K562 (cell line): Measurements from ENCODE around the gene TIMP3. TPM values are rescaled to one million over a fixed set of nuclear protein-coding genes. Genes with fewer than 3 reads are reported as not detected.
A peak's percentile ranks its signal among the peaks of the same experiment; 100 is the strongest.

Experiments used
- ATAC-seq: fragments of 200-7000 bp; cut with Tn5 transposase; 3 replicates; pipeline ENCODE4 v1.9.1; 2020; ENCODE audit warnings: moderate library complexity
- BruUV-seq: library from RNA; stranded (reverse); fragments of 400-500 nt; replicated peaks from 2 replicates; lab custom pipeline; 2021; lab: Mats Ljungman, UMichigan
- CTCF ChIA-PET: fragments of 300-600 bp; formaldehyde crosslinking; extraction: SDS; loops from one replicate; lab custom pipeline; 2021; ENCODE audit warnings: low intra/inter-chr PET ratio; lab: Yijun Ruan, JAX
- POLR2A ChIA-PET: fragments of 300-600, 350-650 bp; sonication (Branson Sonifier 250); formaldehyde crosslinking; extraction: SDS; loops from one replicate; lab custom pipeline; 2021; ENCODE audit warnings: antibody characterized with exemption, inconsistent platforms; lab: Yijun Ruan, JAX
- DNase-seq, 4 experiments: peaks; one replicate each; pipeline versions ENCODE4 v3.0.0 to v3.0.0-alpha.2; 2011 to 2018; ENCODE audit warnings: low spot score in 3 of 4, mixed read lengths in 3 of 4; ENCODE audit errors: extremely low read depth in 1 of 4
- FAIRE-seq: peaks from 2 replicates; lab custom pipeline; 2011; peaks lifted over from hg19 to GRCh38; lab: Jason Lieb, UNC
- H2AFZ ChIP-seq: 2 replicates; pipeline ENCODE4 v1.6.0; 2011; ENCODE audit warnings: low read depth, low read length, control low read depth, inconsistent platforms
- H3K27ac ChIP-seq: fragments of 200-600 bp; 3 replicates; pipeline ENCODE4 v1.8.0; 2011; ENCODE audit warnings: low read depth, mild to moderate bottlenecking, control low read depth, inconsistent platforms, low read length, moderate library complexity, mixed read lengths; ENCODE audit errors: extremely low read depth
- H3K27me3 ChIP-seq, 2 experiments: fragments of 300-600 bp in 1 of 2; 2 replicates in 1 of 2; 3 replicates in 1 of 2; pipeline versions ENCODE4 v1.6.0 to v1.8.0; 2011; ENCODE audit warnings: inconsistent platforms in 2 of 2, low read length in 2 of 2, mild to moderate bottlenecking in 1 of 2, mixed read lengths in 1 of 2, moderate library complexity in 1 of 2; ENCODE audit not compliant: control insufficient read depth in 2 of 2, insufficient read depth in 2 of 2
- H3K36me3 ChIP-seq: fragments of 300-600 bp; 3 replicates; pipeline ENCODE4 v1.8.0; 2011; ENCODE audit warnings: mild to moderate bottlenecking, low read length, inconsistent platforms; ENCODE audit not compliant: control insufficient read depth, insufficient read depth
- H3K4me1 ChIP-seq, 2 experiments: fragments of 200-600 bp in 1 of 2; replicated peaks in 1 of 2; 2 replicates in 1 of 2; 3 replicates in 1 of 2; pipeline versions ENCODE4 v1.5.1 to v1.8.0; 2011; ENCODE audit warnings: inconsistent platforms in 2 of 2, low read length in 2 of 2, mild to moderate bottlenecking in 1 of 2, mixed read lengths in 1 of 2, moderate library complexity in 1 of 2; ENCODE audit not compliant: control insufficient read depth in 2 of 2, insufficient read depth in 2 of 2
- H3K4me2 ChIP-seq: 2 replicates; pipeline ENCODE4 v1.6.1; 2011; ENCODE audit warnings: low read length, control low read depth, inconsistent platforms, mixed read lengths; ENCODE audit not compliant: insufficient read depth
- H3K4me3 ChIP-seq: fragments of 200-600 bp; sonication (generic), shearing (Covaris generic); 2 replicates; pipeline ENCODE4 v1.5.1; 2016; ENCODE audit warnings: control low read depth, inconsistent platforms
- H3K79me2 ChIP-seq: fragments of 200-600 bp; 3 replicates; pipeline ENCODE4 v1.8.0; 2011; ENCODE audit warnings: low read length, inconsistent platforms; ENCODE audit not compliant: control insufficient read depth, insufficient read depth
- H3K9ac ChIP-seq, 2 experiments: 2 replicates each; pipeline versions ENCODE4 v1.6.0 to v1.6.1; 2011; ENCODE audit warnings: low read depth in 2 of 2, low read length in 2 of 2, control low read depth in 1 of 2, inconsistent platforms in 1 of 2, mild to moderate bottlenecking in 1 of 2, mixed read lengths in 1 of 2; ENCODE audit not compliant: insufficient read depth in 1 of 2
- H3K9me1 ChIP-seq: one replicate; pipeline ENCODE4 v1.6.0; 2011; ENCODE audit warnings: inconsistent platforms, mild to moderate bottlenecking, low read length, moderate library complexity; ENCODE audit not compliant: control insufficient read depth, insufficient read depth
- H3K9me3 ChIP-seq: replicated peaks from 2 replicates; pipeline ENCODE4 v1.5.1; 2011; ENCODE audit warnings: low read depth, low read length, inconsistent platforms; ENCODE audit not compliant: control insufficient read depth, insufficient read depth
- H4K20me1 ChIP-seq: replicated peaks from 2 replicates; pipeline ENCODE4 v1.6.1; 2011; ENCODE audit warnings: low read length, inconsistent platforms, mixed read lengths; ENCODE audit not compliant: control insufficient read depth, insufficient read depth
- RFX1 ChIP-seq: fragments of 450-650 bp; IDR thresholded peaks from 2 replicates; pipeline ENCODE4 v1.6.1; 2016; ENCODE audit warnings: mild to moderate bottlenecking, moderate library complexity
- SLC30A9 ChIP-seq: fragments of 250-450 bp; sonication (Bioruptor Pico); IDR thresholded peaks from 2 replicates; pipeline ENCODE4 v1.8.0; 2022; ENCODE audit warnings: mild to moderate bottlenecking, moderate library complexity
- ZNF512 ChIP-seq: IDR thresholded peaks from 2 replicates; pipeline ENCODE4 v1.6.1; 2016; ENCODE audit warnings: missing genetic modification characterization, missing compliant biosample characterization
- WGBS: fragments of 100-300 bp; shearing (Covaris generic); methylation state at CpG from one replicate; pipeline ENCODE4 v1.1.6; 2016; ENCODE audit warnings: low coverage, mixed read lengths; ENCODE audit not compliant: insufficient coverage; ENCODE audit errors: missing lambda C conversion rate; 5-methylcytosine and 5-hydroxymethylcytosine counted together
- in situ Hi-C: fragments of 300-500 bp; cut with MboI; formaldehyde crosslinking; loops from 4 replicates; pipeline ENCODE4 v1.15.0; 2018; ENCODE audit warnings: inconsistent platforms, mixed read lengths
- intact Hi-C: fragments of 100-400 bp; cut with micrococcal nuclease; formaldehyde crosslinking; loops from 2 replicates; pipeline ENCODE4 v1.14.2; 2022
- polyA plus RNA-seq, 8 experiments: library from polyadenylated mRNA; depleted of rRNA in 4 of 8; stranded (reverse) in 5 of 8; unstranded in 3 of 8; fragments of >200 nt; fragmentation: Nextera tagmentation in 2 of 8; fragmentation: Illumina TruSeq in 1 of 8; extraction: Ambion mirVana in 2 of 8; extraction: Trizol in 1 of 8; gene quantifications; 2 replicates each; pipeline versions ENCODE4 v1.2.1 to v1.2.3, GENCODE V29; 2011 to 2014; ENCODE audit warnings: inconsistent platforms in 1 of 8, missing spikeins in 1 of 8
- total RNA-seq, 7 experiments: library from RNA; depleted of rRNA in 6 of 7; stranded (reverse); fragments of >200 nt in 6 of 7; fragmentation: Illumina TruSeq in 2 of 7; extraction: Trizol in 2 of 7; gene quantifications; 2 replicates each; pipeline versions ENCODE4 v1.2.1 to v1.2.3, GENCODE V29; 2011 to 2021; ENCODE audit warnings: low replicate concordance in 1 of 7

TIMP3 gene
- total and polyA plus RNA-seq, 9 of the 15 experiments (the other 6 are each of a cell fraction or from before 2014, with no cell fraction given), result 0.07 to 0.73 (median 0.18) TPM

GRCh38 chr22:32814285-32814860, 12.9 kb downstream of the TIMP3 start:
- POLR2A ChIA-PET, result no interaction called here
- TF ChIP-seq SLC30A9 (CRISPR knock-in tag) (no peak), ZNF512 (tag) (peak; percentile 58)
- Histone ChIP-seq H3K27ac (no peak overlapping the region), H3K79me2 (no peaks in the 10 kb centered on the region), H3K4me1 (no peaks in the 10 kb centered on the region), H2AFZ (no peak overlapping the region), H3K4me2 (no peak overlapping the region), H3K27me3 (peaks cover 0 to 5% of the 10 kb centered on the region in 2 experiments; a peak in 1 of 5 replicates), H3K9ac (no peak overlapping the region), H3K9me1 (no peaks in the 10 kb centered on the region), H3K36me3 (no peaks in the 10 kb centered on the region), H3K9me3 (no peaks in the 10 kb centered on the region), H3K4me3 (no peak overlapping the region), H4K20me1 (no peaks in the 10 kb centered on the region)
- in situ Hi-C loops, result loop anchor here (10.0 kb wide), 1 partner anchor 160 kb away; no protein-coding TSS in a partner anchor
- CTCF ChIA-PET, result no interaction called here
- FAIRE-seq (no peak), ATAC-seq (no peak), DNase-seq (no peak)
- intact Hi-C loops, result loop anchor here (10.0 kb wide), 1 partner anchor 170 kb away; no protein-coding TSS in a partner anchor
- no TSS peak for BruUV-seq
- WGBS, result 0% methylated on average over 5 of the region's 5 CpGs

- H3K4me3 ChIP-seq, result no peak overlapping the region
- no peak overlapping the region for H2AFZ ChIP-seq
- no peak for FAIRE-seq
- no peaks in the 10 kb centered on the region for H3K36me3 ChIP-seq
- in situ Hi-C loops, result loop anchor here (10.0 kb wide), 1 partner anchor 160 kb away; no protein-coding TSS in a partner anchor
- 15% methylated on average over 4 of the region's 4 CpGs for WGBS
- H3K9me1 ChIP-seq, result no peaks in the 10 kb centered on the region
- no peak overlapping the region for H3K9ac ChIP-seq
- no peaks in the 10 kb centered on the region for H3K4me1 ChIP-seq
- ChIA-PET CTCF (no interaction called here), POLR2A (no interaction called here)
- no peak for DNase-seq
- no peaks in the 10 kb centered on the region for H3K9me3 ChIP-seq
- intact Hi-C loops, result loop anchor here (10.0 kb wide), 1 partner anchor 170 kb away; no protein-coding TSS in a partner anchor
- H3K27ac ChIP-seq, result no peak overlapping the region
- no peaks in the 10 kb centered on the region for H4K20me1 ChIP-seq
- H3K79me2 ChIP-seq, result no peaks in the 10 kb centered on the region
- ATAC-seq, result no peak
- no TSS peak for BruUV-seq
- no peak overlapping the region for H3K4me2 ChIP-seq
- peaks cover 0 to 6% of the 10 kb centered on the region in 2 experiments; a peak in 1 of 5 replicates for H3K27me3 ChIP-seq
- no peak for TF ChIP-seq RFX1
Measured at GRCh38 chr22:32815059-32815458, 13.6 kb downstream of the TIMP3 start.
